Renal cortical epithelial cell (primary cell): Measurements from ENCODE around the gene STEEP1. TPM values are rescaled to one million over a fixed set of nuclear protein-coding genes. Genes with fewer than 3 reads are reported as not detected.

Source experiments
- DNase-seq: peaks from one replicate; pipeline ENCODE4 v3.0.0-alpha.2; 2011; ENCODE audit warnings: low read depth
- total RNA-seq: library from RNA; depleted of rRNA; stranded (reverse); fragments of >200 nt; gene quantifications from 2 replicates; pipeline ENCODE4 v1.2.3, GENCODE V29; 2014

Gene STEEP1
- total RNA-seq = 51.7 and 52.9 TPM in 2 replicates

- DNase-seq = peak; percentile 86
Measured at GRCh38 chrX:119565107-119565663, at the start of gene STEEP1. Gene STEEP1, minus strand, starts transcription at chrX:119565409. Its CDS starts 54 bp downstream, at chrX:119565355.

- DNase-seq = no peak
Measured at GRCh38 chrX:119614776-119615175, 49.6 kb upstream of the STEEP1 start.

- DNase-seq = no peak
Measured at GRCh38 chrX:119607018-119607389, 41.8 kb upstream of the STEEP1 start.

GRCh38 chrX:119606280-119607017 is 41.2 kb upstream of the STEEP1 start, which contains the start of gene NKRF:
Gene NKRF, minus strand, starts transcription at chrX:119606424.
- DNase-seq = peak; percentile 85

- no peak for DNase-seq
Measured at GRCh38 chrX:119605464-119606279, 40.5 kb upstream of the STEEP1 start.

GRCh38 chrX:119604766-119605463 is 39.7 kb upstream of the STEEP1 start:
- DNase-seq = no peak

- DNase-seq = peak; percentile 32
Measured at GRCh38 chrX:119602701-119603255, 37.6 kb upstream of the STEEP1 start.

- no peak for DNase-seq
Measured at GRCh38 chrX:119589810-119590209, 24.6 kb upstream of the STEEP1 start.

GRCh38 chrX:119583431-119584059 is 18.3 kb upstream of the STEEP1 start:
- no peak for DNase-seq

- no peak for DNase-seq
Measured at GRCh38 chrX:119579414-119579813, 14.2 kb upstream of the STEEP1 start.

GRCh38 chrX:119574394-119575266 is 9.4 kb upstream of the STEEP1 start, which contains the start of gene UBE2A:
Gene UBE2A, plus strand, starts transcription at chrX:119574563. Its CDS starts 149 bp downstream, at chrX:119574712.
- DNase-seq = peak; percentile 65

- DNase-seq = peak; percentile 26
Measured at GRCh38 chrX:119573840-119574393, 8.7 kb upstream of the STEEP1 start.

- DNase-seq = no peak
Measured at GRCh38 chrX:119573222-119573621, 8.0 kb upstream of the STEEP1 start.

GRCh38 chrX:119570351-119570835 is 5.2 kb upstream of the STEEP1 start:
- DNase-seq = no peak

GRCh38 chrX:119552508-119552907 is 12.7 kb downstream of the STEEP1 start:
- DNase-seq = no peak

- DNase-seq = no peak
Measured at GRCh38 chrX:119549327-119550016, 15.7 kb downstream of the STEEP1 start.

- peak; percentile 72 for DNase-seq
Measured at GRCh38 chrX:119541188-119541587, 24.0 kb downstream of the STEEP1 start.

GRCh38 chrX:119539872-119540271 is 25.3 kb downstream of the STEEP1 start:
- no peak for DNase-seq

- DNase-seq = no peak
Measured at GRCh38 chrX:119537487-119537886, 27.7 kb downstream of the STEEP1 start.
